Germinal center (tissue), 1 donor: Measurements from ENCODE around the gene HSDL2.
"Not testable (repeated sequence)": the region's sequence is repeated elsewhere in the genome, so short reads cannot be mapped to it uniquely, and the experiment has no call there.

ENCODE experiments used
- DNase-seq: peaks from one replicate; pipeline ENCODE4 v3.0.0; 2012; ENCODE audit warnings: mixed read lengths, low spot score

HSDL2 gene

DNA sequence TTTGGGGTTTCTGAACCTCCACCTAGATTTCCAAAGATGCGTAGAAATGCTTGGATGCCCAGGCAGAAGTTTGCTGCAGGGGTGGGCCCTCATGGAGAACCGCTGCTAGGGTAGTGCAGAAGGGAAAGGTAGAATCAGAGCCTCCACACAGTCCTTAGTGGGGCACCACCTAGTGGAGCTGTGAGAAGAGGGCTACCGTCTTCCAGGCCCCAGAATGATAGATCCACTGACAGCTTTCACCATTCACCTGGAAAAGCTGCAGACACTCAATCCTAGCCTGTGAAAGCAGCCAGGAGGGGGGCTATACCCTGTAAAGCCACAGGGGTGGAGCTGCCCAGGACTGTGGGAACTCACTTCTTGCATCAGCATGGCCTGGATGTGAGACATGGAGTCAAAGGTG, 13.3 kb upstream of the HSDL2 start:
- no peak for DNase-seq

DNA sequence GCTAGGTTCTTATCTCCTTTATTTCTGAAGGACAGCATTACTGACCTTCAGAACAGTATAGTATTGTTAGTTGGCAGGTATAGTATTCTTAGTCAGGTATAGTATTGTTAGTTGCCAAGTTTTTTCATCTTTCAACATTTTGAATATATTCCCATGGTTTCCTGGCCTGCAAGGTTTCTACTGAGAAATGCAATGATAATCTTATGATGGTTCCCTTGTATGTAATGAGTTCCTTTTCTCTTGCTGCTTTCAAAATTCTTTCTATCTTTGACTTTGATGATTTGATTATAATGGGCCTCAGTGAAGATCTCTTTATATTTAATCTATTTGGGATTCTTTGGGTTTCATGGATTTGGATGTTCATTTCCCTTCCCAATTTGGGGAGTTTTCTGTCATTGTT, 12.4 kb upstream of the HSDL2 start:
- DNase-seq = no peak

DNA sequence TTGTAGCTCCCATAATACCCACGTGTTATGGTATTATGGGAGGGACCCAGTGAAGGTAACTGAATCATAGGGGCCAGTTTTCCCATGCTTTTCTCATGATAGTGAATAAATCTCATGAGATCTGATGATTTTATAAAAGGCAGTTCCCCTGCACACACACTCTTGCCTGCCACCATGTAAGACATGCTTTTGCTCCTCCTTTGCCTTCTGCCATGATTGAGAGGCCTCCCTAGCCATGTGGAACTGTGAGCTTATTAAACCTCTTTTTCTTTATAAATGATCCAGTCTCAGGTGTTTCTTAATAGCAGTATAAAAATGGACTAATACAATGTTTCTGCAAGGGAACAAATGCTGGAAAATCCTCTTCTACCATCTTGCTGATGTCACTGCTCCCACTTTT, 10.1 kb upstream of the HSDL2 start:
- no peak for DNase-seq

GRCh38 chr9:112371060-112371459, 8.8 kb upstream of the HSDL2 start:
- no peak for DNase-seq

DNA sequence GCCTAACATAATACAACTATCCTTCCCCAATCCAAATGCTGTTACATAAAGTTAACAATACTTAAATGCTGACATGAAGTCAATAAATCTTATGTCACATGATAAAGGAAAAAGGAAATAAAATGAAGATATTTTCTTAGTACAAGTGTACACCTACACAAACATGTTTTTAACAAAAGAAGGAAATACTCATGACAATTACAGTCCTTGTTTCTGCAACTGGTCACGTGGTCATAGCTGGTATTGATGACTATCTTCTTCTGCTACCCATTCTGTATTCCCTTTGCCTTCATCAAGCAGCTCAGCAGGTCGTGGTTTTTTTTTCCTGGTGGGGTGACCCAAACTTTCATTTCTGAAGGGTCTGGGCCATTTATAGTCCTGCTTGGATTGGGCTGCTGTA, 6.2 kb upstream of the HSDL2 start:
- not testable (repeated sequence) for DNase-seq

DNA sequence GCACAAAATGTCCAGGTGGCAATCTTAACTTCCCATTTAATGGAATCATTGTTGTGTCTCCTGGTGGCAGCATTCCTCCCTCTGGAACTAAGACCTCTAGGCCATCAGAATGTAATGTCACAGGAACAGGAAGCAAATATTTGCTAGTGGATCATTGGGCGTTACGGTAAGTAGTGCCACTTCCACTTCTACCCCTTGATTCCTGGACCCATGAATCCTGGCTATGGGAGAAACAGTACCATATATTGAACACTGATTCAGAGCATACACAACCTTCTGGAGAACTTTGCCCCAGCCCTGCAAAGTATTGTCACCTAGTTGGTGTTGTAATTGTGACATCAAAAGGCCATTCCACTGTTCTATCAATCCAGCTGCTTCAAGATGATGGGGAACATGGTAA, 5.7 kb upstream of the HSDL2 start:
- DNase-seq = not testable (repeated sequence)

- no peak for DNase-seq
These were observed 4.5 kb upstream of the HSDL2 start for GRCh38 chr9:112375361-112375760.

DNA sequence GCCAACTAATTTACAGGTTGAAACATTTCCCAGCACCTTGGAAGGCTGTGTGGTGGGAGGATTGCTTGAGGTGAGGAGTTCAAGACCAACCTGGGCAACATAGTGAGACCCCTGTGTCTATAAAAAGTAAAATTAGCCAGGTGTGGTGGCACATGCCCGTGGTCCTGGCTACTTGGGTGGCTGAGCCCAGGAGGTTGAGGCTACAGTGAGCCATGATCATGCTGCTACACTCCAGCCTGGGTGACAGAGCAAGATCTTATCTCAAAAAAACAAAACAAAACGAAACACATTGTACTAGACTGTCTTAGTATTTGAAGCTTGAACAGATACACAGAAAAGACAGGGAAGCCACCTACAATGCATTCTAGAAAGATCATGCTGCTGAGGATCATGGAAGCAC, 2.8 kb upstream of the HSDL2 start:
- DNase-seq = no peak

- DNase-seq = no peak
These were observed 2.1 kb upstream of the HSDL2 start for GRCh38 chr9:112377684-112378327.

GRCh38 chr9:112378328-112379176, 1.4 kb upstream of the HSDL2 start:
- DNase-seq = no peak

- DNase-seq = peak; percentile 96
These were observed 469 bp upstream of the HSDL2 start for GRCh38 chr9:112379177-112380101.

DNA sequence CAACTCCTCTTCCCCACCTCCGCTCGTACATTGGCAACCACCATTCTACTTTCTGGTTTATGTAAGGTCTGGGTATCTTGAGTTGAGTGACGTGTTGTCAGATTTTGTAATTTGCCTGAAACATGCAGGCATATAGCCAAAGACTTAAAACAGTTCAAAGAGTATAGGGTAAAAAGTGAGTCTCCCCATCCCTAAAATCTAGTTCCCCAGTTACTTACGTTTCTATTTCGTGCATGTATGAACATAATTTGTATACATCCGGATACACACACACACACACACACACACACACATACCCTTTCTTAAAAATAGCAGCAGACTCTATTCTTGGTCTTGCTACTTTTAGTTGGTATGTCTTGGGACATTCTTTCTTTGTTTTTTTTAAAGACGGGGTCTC, 915 bp downstream of the HSDL2 start:
- DNase-seq = peak; percentile 23

GRCh38 chr9:112382066-112382465, 2.2 kb downstream of the HSDL2 start:
- no peak for DNase-seq

GRCh38 chr9:112382501-112383364, 2.8 kb downstream of the HSDL2 start:
- no peak for DNase-seq

DNA sequence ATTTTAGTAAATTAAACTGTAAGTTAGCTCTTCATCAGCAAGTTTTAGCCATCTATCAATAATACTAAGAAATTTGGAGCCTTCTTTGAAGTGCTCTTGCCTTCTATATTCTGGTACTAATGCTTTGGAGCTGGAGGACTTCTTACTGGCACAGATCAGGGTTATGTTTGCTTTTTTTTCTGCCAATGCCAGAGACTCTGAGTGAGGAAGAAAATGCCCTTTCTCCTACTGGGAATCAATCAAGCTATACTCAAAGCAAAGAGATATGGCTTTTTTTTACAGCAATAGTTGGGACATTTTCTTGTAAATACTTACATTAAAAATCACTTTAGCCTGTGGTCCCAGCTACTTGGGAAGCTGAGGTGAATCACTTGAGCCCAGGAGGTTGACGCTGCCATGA, 4.3 kb downstream of the HSDL2 start:
- DNase-seq = no peak

DNA sequence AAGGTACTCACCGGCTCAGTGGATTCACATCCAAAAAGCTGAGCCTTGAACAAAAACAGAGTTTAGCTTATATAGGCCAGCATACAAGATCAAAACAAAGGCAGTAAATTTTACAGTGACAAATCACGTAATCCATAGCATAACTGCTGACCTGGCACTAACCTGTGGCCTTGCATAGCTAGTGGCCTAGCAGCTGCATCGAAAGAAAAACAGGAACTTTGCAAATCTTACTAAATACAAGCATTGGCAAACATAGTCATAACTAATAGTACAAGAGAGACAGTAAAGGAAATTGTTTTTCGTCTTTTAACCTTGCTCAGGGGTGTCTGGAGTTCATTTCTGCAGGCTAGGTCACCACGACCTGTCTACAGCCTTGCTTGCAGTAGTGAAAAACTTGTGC, 4.8 kb downstream of the HSDL2 start:
- no peak for DNase-seq

- no peak for DNase-seq
These were observed 7.2 kb downstream of the HSDL2 start for GRCh38 chr9:112387115-112387514.

- DNase-seq = not testable (repeated sequence)
These were observed 10.0 kb downstream of the HSDL2 start for GRCh38 chr9:112389897-112390296.

DNA sequence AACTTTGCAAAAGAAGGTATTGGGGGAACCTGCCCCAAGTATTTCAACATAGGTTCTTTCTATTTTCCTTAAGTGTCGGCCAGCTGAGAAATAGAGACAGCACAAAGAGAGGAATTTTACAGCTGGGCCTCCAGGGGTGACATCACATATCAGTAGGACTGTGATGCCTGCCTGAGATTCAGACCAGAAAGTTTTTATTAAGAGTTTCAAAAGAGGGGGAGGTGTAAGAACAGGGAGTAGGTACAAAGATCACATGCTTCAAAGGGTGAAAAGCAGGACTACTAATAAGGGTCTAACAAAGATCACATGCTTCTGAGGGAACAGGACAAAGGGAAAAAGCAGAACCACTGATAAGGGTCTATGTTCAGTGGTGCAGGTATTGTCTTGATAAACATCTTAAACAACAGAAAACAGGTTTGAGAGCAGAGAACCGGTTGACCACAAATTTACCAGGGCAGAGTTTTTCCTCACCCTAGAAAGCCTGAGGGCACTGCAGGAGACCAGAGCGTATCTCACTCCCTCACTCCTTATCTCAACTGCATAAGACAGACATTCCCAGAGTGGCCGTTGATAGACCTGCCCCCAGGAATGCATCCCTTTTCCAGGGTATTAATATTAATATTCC, 12.1 kb downstream of the HSDL2 start:
- DNase-seq = not testable (repeated sequence)

DNA sequence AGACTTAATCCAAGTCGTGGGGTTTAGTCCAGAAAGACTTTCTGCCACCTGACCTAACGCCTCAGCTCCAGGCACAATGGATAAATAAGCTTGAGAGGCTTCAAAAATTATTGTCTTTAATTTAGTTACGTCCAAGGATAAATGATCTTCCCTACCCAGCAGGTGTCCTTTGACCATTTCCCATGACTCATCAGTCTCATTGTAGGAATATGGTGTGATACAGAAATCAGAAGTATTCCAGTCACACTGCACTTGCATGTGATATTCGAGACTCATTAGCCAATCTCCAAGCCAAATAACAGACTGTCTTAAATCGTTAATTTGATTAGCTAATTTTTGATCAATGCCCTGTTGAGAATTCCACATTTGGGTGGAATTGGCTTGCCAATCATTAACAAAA, 13.2 kb downstream of the HSDL2 start:
- not testable (repeated sequence) for DNase-seq

DNA sequence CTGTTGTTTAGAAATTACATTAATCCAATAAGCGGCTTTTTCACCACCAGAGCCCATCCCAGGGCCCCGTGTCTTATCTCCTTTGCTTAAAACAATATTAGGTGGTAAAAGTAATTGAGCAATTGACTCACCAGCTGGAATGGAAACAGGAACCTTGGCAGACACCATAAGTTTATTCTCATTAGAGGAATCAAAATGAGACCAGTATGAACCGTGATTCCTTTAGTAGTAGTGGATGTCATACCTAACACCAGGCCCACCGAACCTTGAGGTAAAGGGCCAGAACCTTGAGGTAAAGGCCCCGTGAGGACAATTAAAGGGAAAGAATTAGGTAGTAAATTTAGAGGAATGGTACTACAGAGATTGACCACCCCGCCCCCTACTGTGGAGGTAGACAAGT, 16.5 kb downstream of the HSDL2 start:
- no peak for DNase-seq
